Right lobe of liver (tissue), 6 donors: Measurements from ENCODE around the gene PDE6A. TPM values are rescaled to one million over a fixed set of nuclear protein-coding genes. Genes with fewer than 3 reads are reported as not detected.

Source experiments
- ATAC-seq, 4 donors: fragments of 200-7000 bp; cut with Tn5 transposase; one replicate each; pipeline ENCODE4 v1.9.1; 2020; ENCODE audit warnings: mild to moderate bottlenecking in 4 of 4, moderate library complexity in 4 of 4
- DNase-seq, 3 donors: peaks; one replicate each; pipeline ENCODE4 v3.0.0-alpha.2; 2020
- H3K27ac ChIP-seq, 3 donors: fragments of 200-600 bp; one replicate each; pipeline ENCODE4 v1.8.0; 2022
- H3K27me3 ChIP-seq, 2 donors: fragments of 200-600 bp; one replicate each; pipeline ENCODE4 v1.8.0; 2022
- H3K36me3 ChIP-seq, 4 donors: fragments of 200-600 bp; sonication (generic) in 1 of 4; one replicate each; pipeline versions ENCODE4 v1.5.1 to v1.8.0; 2017 to 2022; ENCODE audit warnings: control low read depth in 1 of 4
- H3K4me1 ChIP-seq, 4 donors: fragments of 200-600 bp; sonication (generic) in 1 of 4; one replicate each; pipeline versions ENCODE4 v1.5.1 to v1.8.0; 2017 to 2022; ENCODE audit warnings: control low read depth in 1 of 4
- H3K4me3 ChIP-seq, 3 donors: fragments of 200-600 bp; one replicate each; pipeline ENCODE4 v1.8.0; 2022
- H3K9me3 ChIP-seq, 4 donors: fragments of 200-600 bp; sonication (generic) in 1 of 4; one replicate each; pipeline versions ENCODE4 v1.5.1 to v1.8.0; 2017 to 2022; ENCODE audit warnings: control low read depth in 1 of 4
- POLR2A ChIP-seq: fragments of 450-650 bp; IDR thresholded peaks from one replicate; pipeline ENCODE4 v1.6.1; 2017; ENCODE audit warnings: antibody characterized with exemption, mild to moderate bottlenecking
- WGBS: methylation state at CpG from one replicate; pipeline ENCODE4 v1.1.6; 2018; ENCODE audit warnings: low coverage, low lambda C conversion rate; ENCODE audit not compliant: insufficient coverage; ENCODE audit errors: missing lambda C conversion rate; 5-methylcytosine and 5-hydroxymethylcytosine counted together
- intact Hi-C, 2 donors: fragments of 100-400 bp; cut with DNase I; formaldehyde crosslinking; loops; one replicate each; pipeline versions ENCODE4 v1.11.2 to v1.14.1; 2022
- total RNA-seq, 6 experiments: library from RNA; depleted of rRNA in 2 of 6; stranded (reverse); fragments of >200 nt in 2 of 6; fragmentation: NEBNext Ultra II Directional in 3 of 6; extraction: Animal tissue kit (Norgen Biotek cat#: 25700) in 3 of 6; gene quantifications; one replicate each; pipeline versions ENCODE4 v1.1.0 to v1.2.4, GENCODE V29; 2016 to 2023
- TF ChIP-seq, protein P1 (sequence below), 4 donors: fragments of 200-600 bp in 3 of 4; fragments of 450-650 bp in 1 of 4; IDR thresholded peaks; one replicate each; pipeline versions ENCODE4 v1.5.1 to v1.8.0; 2016 to 2022; ENCODE audit warnings: antibody characterized with exemption in 4 of 4, mild to moderate bottlenecking in 2 of 4
- donor health status: DM: no; HTN: yes; CAD: no.
- donor health status: DM: no; HTN: no; CAD: no.
- donor health status: DM: no; HTN: no; CAD: no.
- donor health status: DM: no; HTN: yes; CAD: no.
- donor health status: DM: no; HTN: yes; CAD: no.

Gene PDE6A
- total RNA-seq, 6 experiments from 2014 or later, result not detected

DNA sequence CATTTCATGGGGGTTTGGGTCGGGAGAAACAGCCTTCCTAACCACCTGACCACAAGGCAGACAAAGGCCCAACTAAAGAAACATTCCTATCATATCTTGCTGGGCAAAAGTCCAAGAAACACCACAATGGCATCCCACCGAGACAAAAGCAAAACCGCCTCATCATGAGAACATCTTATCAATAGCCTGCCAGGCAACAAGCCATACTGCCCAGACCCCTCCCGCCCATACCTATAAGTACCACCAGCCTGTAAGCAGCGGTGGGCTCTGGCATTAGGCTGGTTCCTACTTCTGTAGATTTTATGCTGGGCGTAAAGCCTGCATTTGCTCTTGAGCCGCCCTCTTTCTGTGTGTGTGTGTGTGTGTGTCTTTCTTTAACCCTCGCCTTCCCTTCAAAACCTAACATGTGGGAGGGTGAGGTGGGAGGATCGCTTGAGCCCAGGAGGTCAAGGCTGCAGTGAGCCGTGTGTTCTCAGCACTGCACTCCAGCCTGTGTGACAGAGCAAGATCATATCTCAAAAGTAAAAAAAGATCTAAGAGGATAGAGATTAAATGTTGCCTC lies 56.9 kb downstream of the PDE6A start:
- whole genome bisulfite sequencing, result 54% methylated on average over 10 of the region's 10 CpGs
- no peak for TF ChIP-seq POLR2A
- TF ChIP-seq, protein P1, sequence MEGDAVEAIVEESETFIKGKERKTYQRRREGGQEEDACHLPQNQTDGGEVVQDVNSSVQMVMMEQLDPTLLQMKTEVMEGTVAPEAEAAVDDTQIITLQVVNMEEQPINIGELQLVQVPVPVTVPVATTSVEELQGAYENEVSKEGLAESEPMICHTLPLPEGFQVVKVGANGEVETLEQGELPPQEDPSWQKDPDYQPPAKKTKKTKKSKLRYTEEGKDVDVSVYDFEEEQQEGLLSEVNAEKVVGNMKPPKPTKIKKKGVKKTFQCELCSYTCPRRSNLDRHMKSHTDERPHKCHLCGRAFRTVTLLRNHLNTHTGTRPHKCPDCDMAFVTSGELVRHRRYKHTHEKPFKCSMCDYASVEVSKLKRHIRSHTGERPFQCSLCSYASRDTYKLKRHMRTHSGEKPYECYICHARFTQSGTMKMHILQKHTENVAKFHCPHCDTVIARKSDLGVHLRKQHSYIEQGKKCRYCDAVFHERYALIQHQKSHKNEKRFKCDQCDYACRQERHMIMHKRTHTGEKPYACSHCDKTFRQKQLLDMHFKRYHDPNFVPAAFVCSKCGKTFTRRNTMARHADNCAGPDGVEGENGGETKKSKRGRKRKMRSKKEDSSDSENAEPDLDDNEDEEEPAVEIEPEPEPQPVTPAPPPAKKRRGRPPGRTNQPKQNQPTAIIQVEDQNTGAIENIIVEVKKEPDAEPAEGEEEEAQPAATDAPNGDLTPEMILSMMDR (IDR thresholded peaks at IDR 0.05), result no peak

DNA sequence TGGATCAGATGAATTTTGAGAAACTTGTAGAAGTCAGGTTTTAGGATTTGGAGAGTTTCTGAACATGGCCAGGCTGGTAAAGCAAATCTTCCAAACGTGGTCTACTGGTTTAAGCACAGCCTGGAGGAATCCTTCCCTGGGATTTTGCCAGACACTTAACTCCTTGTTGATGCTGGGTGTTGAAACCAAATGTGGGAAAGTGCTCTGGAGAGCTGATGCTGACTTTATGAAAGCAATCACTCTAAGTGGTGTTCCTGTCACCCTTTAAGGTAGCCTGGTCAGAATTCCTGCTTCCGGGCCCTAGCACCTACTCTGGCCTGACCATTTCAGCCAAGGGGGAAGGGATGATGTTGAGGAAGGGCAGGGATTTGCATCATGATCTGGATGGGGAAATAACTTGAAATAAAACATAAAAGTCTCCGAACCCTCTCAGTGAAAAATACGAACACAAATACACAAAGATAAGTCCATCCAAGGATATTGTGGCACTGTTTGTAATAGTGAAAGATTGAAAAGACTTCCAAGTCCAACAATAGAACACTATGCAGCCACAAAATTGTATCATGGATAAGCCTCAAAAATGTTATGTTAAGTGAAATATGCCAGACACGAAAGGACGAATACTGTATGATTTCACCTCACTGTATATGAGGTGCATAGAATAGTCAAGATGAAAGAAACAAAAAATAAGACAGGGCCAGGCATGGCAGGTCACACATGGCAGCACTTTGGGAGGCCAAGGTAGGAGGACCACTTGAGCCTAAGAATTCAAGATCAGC lies 57.7 kb downstream of the PDE6A start:
- H3K27me3 ChIP-seq, result no peaks in the 10 kb centered on the region
- H3K4me1 ChIP-seq, result no peaks in the 10 kb centered on the region
- DNase-seq (no peak), ATAC-seq (no peak)
- H3K27ac ChIP-seq, result no peak overlapping the region
- 73% methylated on average over 6 of the region's 6 CpGs for WGBS
- TF ChIP-seq POLR2A, result no peak
- TF ChIP-seq, protein P1 (IDR thresholded peaks at IDR 0.05), result no peak
- intact Hi-C loops, result no loop called here
- H3K36me3 ChIP-seq, result no peaks in the 10 kb centered on the region
- H3K4me3 ChIP-seq, result no peak overlapping the region
- no peaks in the 10 kb centered on the region for H3K9me3 ChIP-seq

More for the DNA sequence above, 56.9 kb downstream of the PDE6A start:
- ATAC-seq, result peak in 2 of 4 donors; percentile 16 to 21
- Histone ChIP-seq H3K4me1 (no peaks in the 10 kb centered on the region), H3K27ac (no peak overlapping the region), H3K4me3 (no peak overlapping the region), H3K27me3 (no peaks in the 10 kb centered on the region), H3K36me3 (no peaks in the 10 kb centered on the region), H3K9me3 (no peaks in the 10 kb centered on the region)
- DNase-seq, result no peak
- intact Hi-C loops, result no loop called here

DNA sequence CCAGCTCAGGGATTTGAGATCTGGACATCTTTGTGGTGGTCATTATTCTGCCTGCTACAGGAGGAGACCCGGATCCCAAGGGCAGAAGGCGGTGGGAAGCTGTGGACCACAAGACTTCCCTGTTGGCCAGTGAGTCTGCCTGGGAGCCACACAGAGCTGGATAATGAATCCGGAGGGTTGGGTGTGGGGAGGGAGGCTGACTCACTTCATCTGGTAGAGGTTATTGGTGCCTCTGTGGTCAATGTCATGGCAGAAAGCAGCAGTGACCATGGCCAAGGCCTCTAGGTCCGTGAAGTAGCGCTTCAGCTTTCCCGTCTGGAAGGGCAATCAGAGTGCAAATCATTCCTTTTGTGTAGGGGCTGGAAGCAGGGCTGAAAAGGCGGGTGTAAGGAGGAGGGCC lies 58.5 kb downstream of the PDE6A start:
- no peaks in the 10 kb centered on the region for H3K9me3 ChIP-seq
- H3K36me3 ChIP-seq, result no peaks in the 10 kb centered on the region
- 76% methylated on average over 4 of the region's 7 CpGs for WGBS
- no peak overlapping the region for H3K27ac ChIP-seq
- DNase-seq (no peak), ATAC-seq (no peak)
- intact Hi-C loops, result no loop called here
- H3K27me3 ChIP-seq, result no peaks in the 10 kb centered on the region
- no peak for TF ChIP-seq POLR2A
- TF ChIP-seq, protein P1 (IDR thresholded peaks at IDR 0.05), result no peak
- H3K4me3 ChIP-seq, result no peak overlapping the region
- H3K4me1 ChIP-seq, result no peaks in the 10 kb centered on the region

DNA sequence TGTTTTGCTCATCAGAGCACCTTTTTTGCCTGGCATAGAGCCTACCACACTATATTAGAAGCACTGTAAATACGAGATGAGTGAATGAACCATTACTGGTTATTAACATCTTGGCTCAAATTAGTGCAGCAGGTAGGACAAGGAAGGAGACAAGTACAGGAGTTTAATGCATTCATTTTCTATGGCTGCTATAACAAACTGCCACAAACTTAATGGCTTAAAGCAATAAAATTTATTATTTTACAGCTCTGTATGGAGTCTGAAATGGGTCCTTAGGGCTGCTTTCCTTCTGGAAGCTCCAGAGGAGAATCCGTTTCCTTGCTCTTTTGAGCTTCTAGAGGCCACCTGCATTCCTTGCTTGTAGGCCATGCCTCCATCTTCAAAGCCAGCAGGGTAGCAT lies 59.1 kb downstream of the PDE6A start:
- intact Hi-C loops, result no loop called here
- DNase-seq (no peak), ATAC-seq (no peak)
- Histone ChIP-seq H3K27ac (no peak overlapping the region), H3K27me3 (no peaks in the 10 kb centered on the region), H3K36me3 (no peaks in the 10 kb centered on the region), H3K9me3 (no peaks in the 10 kb centered on the region), H3K4me3 (no peak overlapping the region), H3K4me1 (no peaks in the 10 kb centered on the region)
- no peak for TF ChIP-seq POLR2A
- TF ChIP-seq, protein P1 (IDR thresholded peaks at IDR 0.05), result no peak
- 59% methylated on average over 2 of the region's 2 CpGs for WGBS
